GM20000 (cell line): Measurements from ENCODE around the gene LHX1.

Experiments used
- DNase-seq: peaks from one replicate; pipeline ENCODE4 v3.0.0; 2012; ENCODE audit warnings: low spot score
- CTCF ChIP-seq: IDR thresholded peaks from 2 replicates; pipeline ENCODE4 v1.5.1; 2012; ENCODE audit warnings: mild to moderate bottlenecking, control low read depth; ENCODE audit errors: extremely low read depth, missing control alignments

LHX1 gene

GRCh38 chr17:36993227-36993626 lies 56.0 kb downstream of the LHX1 start:
- no peak for DNase-seq
- no peak for TF ChIP-seq CTCF
